Stimulated activated CD8-positive, alpha-beta memory T cell treated with anti-CD3 and anti-CD28 coated beads, Interleukin-7, amount 100 ng/mL, for 24 hours (primary cell): ENCODE measurements around the gene APOLD1.

Experiments used
- DNase-seq: peaks from one replicate; pipeline ENCODE4 v3.0.0-alpha.2; 2020; ENCODE audit warnings: low read depth

Gene APOLD1

GRCh38 chr12:12839873-12840579, 54.6 kb downstream of the APOLD1 start:
- no peak for DNase-seq

- DNase-seq = no peak
Measured at GRCh38 chr12:12840580-12840899, 55.1 kb downstream of the APOLD1 start.
